Esophagus squamous epithelium (tissue), 4 donors: Measurements from ENCODE around the gene SVOPL.

ENCODE experiments used
- POLR2A ChIP-seq, 4 donors: fragments of 450-650 bp; IDR thresholded peaks; one replicate each; pipeline ENCODE4 v1.6.1; 2017; ENCODE audit warnings: antibody characterized with exemption in 4 of 4, mild to moderate bottlenecking in 4 of 4, moderate library complexity in 3 of 4
- TF ChIP-seq, protein P1 (sequence below), 6 experiments: fragments of 450-650 bp in 4 of 6; fragments of 200-600 bp in 2 of 6; sonication (generic) in 2 of 6; IDR thresholded peaks; one replicate each; pipeline ENCODE4 v1.5.1; 2016 to 2019; ENCODE audit warnings: antibody characterized with exemption in 6 of 6, mild to moderate bottlenecking in 4 of 6, moderate library complexity in 4 of 6

DNA sequence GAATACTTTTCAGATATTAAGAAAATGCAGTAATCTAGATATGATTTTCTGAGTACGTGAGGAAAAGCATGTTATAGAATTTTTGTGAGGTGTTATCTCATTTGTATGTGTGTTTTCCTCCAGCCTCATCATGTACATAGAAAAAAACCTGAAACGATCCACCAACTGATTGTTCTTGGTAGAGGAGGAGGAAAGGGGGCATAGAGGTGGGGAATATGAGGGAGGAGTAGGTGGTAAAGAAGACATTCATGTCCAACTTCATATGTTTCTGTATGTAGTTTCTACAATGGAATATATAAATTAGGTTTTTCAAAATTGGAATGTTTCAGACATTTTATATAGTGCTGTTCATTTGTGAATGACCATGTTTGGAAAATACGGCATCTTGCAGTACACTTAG lies 131.7 kb downstream of the SVOPL start:
- TF ChIP-seq, protein P1, sequence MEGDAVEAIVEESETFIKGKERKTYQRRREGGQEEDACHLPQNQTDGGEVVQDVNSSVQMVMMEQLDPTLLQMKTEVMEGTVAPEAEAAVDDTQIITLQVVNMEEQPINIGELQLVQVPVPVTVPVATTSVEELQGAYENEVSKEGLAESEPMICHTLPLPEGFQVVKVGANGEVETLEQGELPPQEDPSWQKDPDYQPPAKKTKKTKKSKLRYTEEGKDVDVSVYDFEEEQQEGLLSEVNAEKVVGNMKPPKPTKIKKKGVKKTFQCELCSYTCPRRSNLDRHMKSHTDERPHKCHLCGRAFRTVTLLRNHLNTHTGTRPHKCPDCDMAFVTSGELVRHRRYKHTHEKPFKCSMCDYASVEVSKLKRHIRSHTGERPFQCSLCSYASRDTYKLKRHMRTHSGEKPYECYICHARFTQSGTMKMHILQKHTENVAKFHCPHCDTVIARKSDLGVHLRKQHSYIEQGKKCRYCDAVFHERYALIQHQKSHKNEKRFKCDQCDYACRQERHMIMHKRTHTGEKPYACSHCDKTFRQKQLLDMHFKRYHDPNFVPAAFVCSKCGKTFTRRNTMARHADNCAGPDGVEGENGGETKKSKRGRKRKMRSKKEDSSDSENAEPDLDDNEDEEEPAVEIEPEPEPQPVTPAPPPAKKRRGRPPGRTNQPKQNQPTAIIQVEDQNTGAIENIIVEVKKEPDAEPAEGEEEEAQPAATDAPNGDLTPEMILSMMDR (IDR thresholded peaks at IDR 0.05), result no peak
- TF ChIP-seq POLR2A (IDR thresholded peaks at IDR 0.05), result no peak
